ENCODE measurements around the gene S1PR1.

Gene S1PR1

DNA sequence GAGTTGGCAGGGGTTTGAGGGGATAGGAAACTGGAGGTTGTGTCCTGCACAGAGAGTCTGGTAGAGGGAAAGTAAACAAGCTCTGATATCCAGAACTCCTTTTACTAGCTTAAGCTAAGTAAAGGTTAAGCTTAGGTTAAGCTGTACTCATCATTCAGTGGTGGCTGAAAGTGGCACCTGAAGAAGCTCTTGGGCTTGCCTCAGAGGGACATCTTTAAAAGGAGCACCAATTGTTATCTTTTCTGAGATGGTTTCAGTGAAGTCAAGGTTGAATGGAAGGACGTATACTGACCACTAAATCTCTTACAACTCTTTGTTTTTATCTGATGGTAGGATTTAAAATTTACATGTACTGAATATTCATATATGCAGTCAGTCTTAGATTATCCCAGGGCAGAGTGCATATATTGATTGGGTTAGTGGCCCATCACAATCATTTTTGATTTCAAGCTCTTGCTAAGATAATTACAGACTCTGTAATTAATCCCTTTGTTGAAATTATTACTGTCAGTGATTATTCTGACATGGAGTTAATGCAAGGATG lies 43.3 kb downstream of the S1PR1 start:
- H3K4me3 ChIP-seq (ENCODE audit: control insufficient read depth, low read depth, low read length) = no peak overlapping the region
- TF ChIP-seq, protein P1, sequence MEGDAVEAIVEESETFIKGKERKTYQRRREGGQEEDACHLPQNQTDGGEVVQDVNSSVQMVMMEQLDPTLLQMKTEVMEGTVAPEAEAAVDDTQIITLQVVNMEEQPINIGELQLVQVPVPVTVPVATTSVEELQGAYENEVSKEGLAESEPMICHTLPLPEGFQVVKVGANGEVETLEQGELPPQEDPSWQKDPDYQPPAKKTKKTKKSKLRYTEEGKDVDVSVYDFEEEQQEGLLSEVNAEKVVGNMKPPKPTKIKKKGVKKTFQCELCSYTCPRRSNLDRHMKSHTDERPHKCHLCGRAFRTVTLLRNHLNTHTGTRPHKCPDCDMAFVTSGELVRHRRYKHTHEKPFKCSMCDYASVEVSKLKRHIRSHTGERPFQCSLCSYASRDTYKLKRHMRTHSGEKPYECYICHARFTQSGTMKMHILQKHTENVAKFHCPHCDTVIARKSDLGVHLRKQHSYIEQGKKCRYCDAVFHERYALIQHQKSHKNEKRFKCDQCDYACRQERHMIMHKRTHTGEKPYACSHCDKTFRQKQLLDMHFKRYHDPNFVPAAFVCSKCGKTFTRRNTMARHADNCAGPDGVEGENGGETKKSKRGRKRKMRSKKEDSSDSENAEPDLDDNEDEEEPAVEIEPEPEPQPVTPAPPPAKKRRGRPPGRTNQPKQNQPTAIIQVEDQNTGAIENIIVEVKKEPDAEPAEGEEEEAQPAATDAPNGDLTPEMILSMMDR (IDR thresholded peaks at IDR 0.05; ENCODE audit: control insufficient read depth, insufficient read depth, low read depth, low read length, missing control alignments) = no peak
- DNase-seq (ENCODE audit: low read depth) = no peak

- no peak for DNase-seq (ENCODE audit: low read depth)
- H3K4me3 ChIP-seq (ENCODE audit: control insufficient read depth, low read depth, low read length) = no peak overlapping the region
- TF ChIP-seq, protein P1 (IDR thresholded peaks at IDR 0.05; ENCODE audit: control insufficient read depth, insufficient read depth, low read depth, low read length, missing control alignments) = no peak
Measured at GRCh38 chr1:101280942-101281654, 44.3 kb downstream of the S1PR1 start.

DNA sequence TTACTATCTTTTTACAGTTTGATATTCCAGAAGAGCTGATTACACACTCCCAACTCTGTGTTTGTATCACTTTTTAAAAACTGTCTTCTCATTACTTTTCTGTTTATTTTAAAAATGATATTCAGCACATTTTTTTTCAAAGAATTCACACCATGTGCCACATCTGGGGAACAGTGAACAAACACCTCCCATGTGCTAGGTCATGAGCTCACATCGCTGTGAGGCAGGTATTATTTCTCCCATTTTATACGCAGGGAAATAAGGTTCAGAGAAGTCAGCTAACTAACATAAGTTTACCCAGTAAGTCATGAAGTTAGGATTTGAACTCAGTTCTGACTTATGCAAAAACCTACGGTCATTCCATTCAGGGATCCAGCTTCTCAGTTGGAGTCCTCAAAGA lies 44.9 kb downstream of the S1PR1 start:
- no peak for DNase-seq (ENCODE audit: low read depth)
- TF ChIP-seq, protein P1 (IDR thresholded peaks at IDR 0.05; ENCODE audit: control insufficient read depth, insufficient read depth, low read depth, low read length, missing control alignments) = no peak
- H3K4me3 ChIP-seq (ENCODE audit: control insufficient read depth, low read depth, low read length) = no peak overlapping the region

GRCh38 chr1:101282314-101283038 lies 45.7 kb downstream of the S1PR1 start:
- no peak overlapping the region for H3K4me3 ChIP-seq (ENCODE audit: control insufficient read depth, low read depth, low read length)
- no peak for DNase-seq (ENCODE audit: low read depth)
- TF ChIP-seq, protein P1 (IDR thresholded peaks at IDR 0.05; ENCODE audit: control insufficient read depth, insufficient read depth, low read depth, low read length, missing control alignments) = no peak

DNA sequence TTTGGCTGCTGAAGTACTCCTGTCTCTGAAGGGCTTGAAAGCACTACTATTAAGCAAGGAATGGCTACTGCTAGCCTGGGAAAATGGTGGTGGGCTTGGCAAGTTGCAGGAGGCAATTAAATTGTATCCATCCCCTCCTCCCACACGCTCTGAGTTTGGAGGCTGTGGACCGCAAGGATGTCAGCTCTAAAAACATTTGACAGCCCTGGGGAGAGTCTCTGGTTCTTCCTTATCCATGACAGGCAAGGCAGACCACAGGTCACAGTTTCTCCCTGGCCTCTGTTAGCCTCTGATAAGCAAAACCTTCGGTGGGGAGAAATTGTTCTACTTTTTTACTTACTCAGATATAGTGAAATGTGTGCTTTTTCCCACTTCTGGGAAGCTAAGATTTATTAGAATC lies 46.6 kb downstream of the S1PR1 start:
- H3K4me3 ChIP-seq (ENCODE audit: control insufficient read depth, low read depth, low read length) = no peak overlapping the region
- DNase-seq (ENCODE audit: low read depth) = no peak
- TF ChIP-seq, protein P1 (IDR thresholded peaks at IDR 0.05; ENCODE audit: control insufficient read depth, insufficient read depth, low read depth, low read length, missing control alignments) = no peak

DNA sequence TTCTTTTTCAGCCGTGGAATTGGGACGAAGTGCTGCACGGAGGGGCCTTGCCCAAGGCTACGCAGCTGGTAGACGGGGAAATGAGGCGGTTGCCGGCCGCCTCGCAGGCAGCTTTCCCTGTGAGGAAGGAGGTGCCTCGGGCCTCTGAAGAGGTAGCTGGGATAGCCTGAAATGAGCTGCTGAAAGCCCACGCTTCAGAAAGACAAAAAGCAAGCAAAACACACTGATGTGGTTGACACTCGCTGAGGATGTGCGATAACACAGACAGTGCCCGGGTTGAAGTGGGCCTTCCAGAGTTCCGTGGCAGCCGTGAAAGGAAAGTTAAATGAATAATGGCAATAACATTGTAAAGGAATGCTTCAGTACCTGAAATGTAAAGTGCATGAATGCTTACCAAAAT lies 47.2 kb downstream of the S1PR1 start:
- H3K4me3 ChIP-seq (ENCODE audit: control insufficient read depth, low read depth, low read length) = no peak overlapping the region
- TF ChIP-seq, protein P1 (IDR thresholded peaks at IDR 0.05; ENCODE audit: control insufficient read depth, insufficient read depth, low read depth, low read length, missing control alignments) = no peak
- DNase-seq (ENCODE audit: low read depth) = no peak

Data from AG09309 (cell line).